ENCODE measurements around the gene TRMT10C. TPM values are rescaled to one million over a fixed set of nuclear protein-coding genes. Genes with fewer than 3 reads are reported as not detected.

The TRMT10C gene
- total and polyA plus RNA-seq, 2 experiments from 2014 or later: 37.9 to 42.0 TPM

GRCh38 chr3:101513419-101513986 is 48.2 kb upstream of the TRMT10C start:
- 41% methylated on average over 12 of the region's 12 CpGs for WGBS (ENCODE audit: low lambda C conversion rate, missing lambda C conversion rate)
- H3K4me2 ChIP-seq: peak overlapping the region; percentile 77
- no peaks in the 10 kb centered on the region for H4K20me1 ChIP-seq (ENCODE audit: insufficient read depth, poor library complexity, severe bottlenecking)
- H3K9me3 ChIP-seq (ENCODE audit: low read depth): no peaks in the 10 kb centered on the region
- H3K9me2 ChIP-seq (replicated peaks; ENCODE audit: insufficient read depth): no peaks in the 10 kb centered on the region
- no peaks in the 10 kb centered on the region for H3K36me3 ChIP-seq (replicated peaks; ENCODE audit: insufficient read depth, low read depth)
- TF ChIP-seq CTCF (IDR thresholded peaks at IDR 0.05; ENCODE audit: poor library complexity) (no peak), EZH2phosphoT487 (IDR thresholded peaks at IDR 0.05; ENCODE audit: low read depth, severe bottlenecking, unreplicated experiment) (no peak), EZH2 (IDR thresholded peaks at IDR 0.05; ENCODE audit: borderline replicate concordance) (no peak)
- peaks cover 30% of the 10 kb centered on the region for H3K79me2 ChIP-seq
- peak overlapping the region; percentile 65 for H2AFZ ChIP-seq
- peak overlapping the region; percentile 91 for H3K27ac ChIP-seq
- no peak for DNase-seq (ENCODE audit: low spot score)
- H3K4me1 ChIP-seq (ENCODE audit: insufficient read depth): peaks cover 3% of the 10 kb centered on the region
- H3K4me3 ChIP-seq: peak overlapping the region; percentile 24
- H3K27me3 ChIP-seq: no peaks in the 10 kb centered on the region

- 83% methylated on average over 3 of the region's 3 CpGs for WGBS (ENCODE audit: low lambda C conversion rate, missing lambda C conversion rate)
- no peak for TF ChIP-seq CTCF (IDR thresholded peaks at IDR 0.05; ENCODE audit: poor library complexity)
- TF ChIP-seq EZH2 (IDR thresholded peaks at IDR 0.05; ENCODE audit: borderline replicate concordance): no peak
- no peak for TF ChIP-seq EZH2phosphoT487 (IDR thresholded peaks at IDR 0.05; ENCODE audit: low read depth, severe bottlenecking, unreplicated experiment)
- Histone ChIP-seq H3K27ac (no peak overlapping the region), H3K4me3 (no peak overlapping the region), H2AFZ (no peak overlapping the region), H3K9me2 (replicated peaks; ENCODE audit: insufficient read depth) (no peaks in the 10 kb centered on the region), H3K79me2 (no peaks in the 10 kb centered on the region), H4K20me1 (ENCODE audit: insufficient read depth, poor library complexity, severe bottlenecking) (no peaks in the 10 kb centered on the region), H3K4me1 (ENCODE audit: insufficient read depth) (peaks cover 6% of the 10 kb centered on the region), H3K9me3 (ENCODE audit: low read depth) (no peaks in the 10 kb centered on the region), H3K36me3 (replicated peaks; ENCODE audit: insufficient read depth, low read depth) (no peaks in the 10 kb centered on the region), H3K27me3 (no peaks in the 10 kb centered on the region), H3K4me2 (no peak overlapping the region)
- peak; percentile 9 for DNase-seq (ENCODE audit: low spot score)
Measured at GRCh38 chr3:101518421-101518871, 43.2 kb upstream of the TRMT10C start.

GRCh38 chr3:101519685-101520365 is 41.8 kb upstream of the TRMT10C start:
- Histone ChIP-seq H3K4me2 (peak overlapping the region; percentile 23), H3K27ac (peak overlapping the region; percentile 85), H3K79me2 (no peaks in the 10 kb centered on the region), H3K4me3 (no peak overlapping the region), H4K20me1 (ENCODE audit: insufficient read depth, poor library complexity, severe bottlenecking) (no peaks in the 10 kb centered on the region), H3K27me3 (no peaks in the 10 kb centered on the region), H3K9me2 (replicated peaks; ENCODE audit: insufficient read depth) (no peaks in the 10 kb centered on the region), H3K4me1 (ENCODE audit: insufficient read depth) (peaks cover 6% of the 10 kb centered on the region), H3K36me3 (replicated peaks; ENCODE audit: insufficient read depth, low read depth) (no peaks in the 10 kb centered on the region), H3K9me3 (ENCODE audit: low read depth) (no peaks in the 10 kb centered on the region), H2AFZ (no peak overlapping the region)
- TF ChIP-seq EZH2phosphoT487 (IDR thresholded peaks at IDR 0.05; ENCODE audit: low read depth, severe bottlenecking, unreplicated experiment): no peak
- no peak for TF ChIP-seq EZH2 (IDR thresholded peaks at IDR 0.05; ENCODE audit: borderline replicate concordance)
- TF ChIP-seq CTCF (IDR thresholded peaks at IDR 0.05; ENCODE audit: poor library complexity): no peak
- 63% methylated on average over 6 of the region's 6 CpGs for WGBS (ENCODE audit: low lambda C conversion rate, missing lambda C conversion rate)
- peak; percentile 30 for DNase-seq (ENCODE audit: low spot score)

Data from hepatocyte (in vitro differentiated cells).